GM03348 (cell line): ENCODE data around the gene IMMP2L.
"Not testable (repeated sequence)": the region's sequence is repeated elsewhere in the genome, so short reads cannot be mapped to it uniquely, and the experiment has no call there.

Experiments
- DNase-seq: peaks from one replicate; pipeline ENCODE4 v3.0.0; 2012; ENCODE audit warnings: low spot score

Gene IMMP2L

DNA sequence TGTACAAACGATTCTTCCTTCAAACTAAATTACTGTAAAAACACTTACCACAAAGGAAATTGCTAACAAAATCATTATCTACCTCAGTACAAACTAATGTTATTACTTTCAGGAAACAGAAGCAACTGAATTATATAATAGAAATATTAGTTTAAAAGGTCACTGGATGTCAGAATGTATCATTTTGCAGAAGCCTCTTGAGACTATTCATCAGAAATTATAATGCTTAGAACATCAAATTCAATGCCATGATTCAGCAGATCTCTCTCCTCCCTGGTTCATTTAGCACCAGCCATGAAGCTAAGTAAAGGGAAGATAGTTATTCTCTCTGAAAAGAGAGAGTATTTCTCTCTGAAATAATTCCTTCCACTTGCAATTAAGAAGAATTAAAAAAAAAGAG, 223.3 kb downstream of the IMMP2L start:
- DNase-seq, result no peak

DNA sequence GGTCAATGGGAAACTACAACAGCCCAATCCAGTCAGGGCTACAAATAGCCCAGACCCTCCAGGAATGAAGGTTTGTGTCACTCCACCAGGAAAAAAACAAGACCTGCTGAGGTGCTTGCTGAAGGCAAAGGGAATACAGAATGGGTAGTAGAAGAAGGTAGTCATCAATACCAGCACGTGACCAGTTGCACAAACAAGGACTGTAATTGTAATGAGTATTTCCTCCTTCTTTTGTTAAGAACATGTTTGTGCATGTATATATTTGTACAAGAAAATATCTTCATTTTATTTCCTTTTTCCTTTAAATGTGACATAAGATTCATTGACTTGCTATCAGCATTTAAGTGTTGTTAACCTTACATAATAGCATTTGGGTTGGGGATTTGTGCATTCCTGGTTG, 229.3 kb downstream of the IMMP2L start:
- no peak for DNase-seq

DNA sequence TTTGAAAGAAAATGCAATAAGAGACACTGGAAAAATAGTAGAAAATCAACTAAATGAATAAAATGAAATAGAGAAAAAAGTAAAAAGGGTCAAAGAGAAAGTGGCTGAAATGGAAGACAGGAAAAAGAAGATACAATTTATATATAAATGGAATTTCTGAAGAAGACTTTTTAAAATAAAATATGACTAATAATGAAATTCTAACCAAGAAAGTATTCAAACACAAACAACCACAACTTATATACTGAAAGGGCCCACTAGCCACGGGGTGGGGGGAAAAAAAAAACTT, 232.1 kb downstream of the IMMP2L start:
- no peak for DNase-seq

DNA sequence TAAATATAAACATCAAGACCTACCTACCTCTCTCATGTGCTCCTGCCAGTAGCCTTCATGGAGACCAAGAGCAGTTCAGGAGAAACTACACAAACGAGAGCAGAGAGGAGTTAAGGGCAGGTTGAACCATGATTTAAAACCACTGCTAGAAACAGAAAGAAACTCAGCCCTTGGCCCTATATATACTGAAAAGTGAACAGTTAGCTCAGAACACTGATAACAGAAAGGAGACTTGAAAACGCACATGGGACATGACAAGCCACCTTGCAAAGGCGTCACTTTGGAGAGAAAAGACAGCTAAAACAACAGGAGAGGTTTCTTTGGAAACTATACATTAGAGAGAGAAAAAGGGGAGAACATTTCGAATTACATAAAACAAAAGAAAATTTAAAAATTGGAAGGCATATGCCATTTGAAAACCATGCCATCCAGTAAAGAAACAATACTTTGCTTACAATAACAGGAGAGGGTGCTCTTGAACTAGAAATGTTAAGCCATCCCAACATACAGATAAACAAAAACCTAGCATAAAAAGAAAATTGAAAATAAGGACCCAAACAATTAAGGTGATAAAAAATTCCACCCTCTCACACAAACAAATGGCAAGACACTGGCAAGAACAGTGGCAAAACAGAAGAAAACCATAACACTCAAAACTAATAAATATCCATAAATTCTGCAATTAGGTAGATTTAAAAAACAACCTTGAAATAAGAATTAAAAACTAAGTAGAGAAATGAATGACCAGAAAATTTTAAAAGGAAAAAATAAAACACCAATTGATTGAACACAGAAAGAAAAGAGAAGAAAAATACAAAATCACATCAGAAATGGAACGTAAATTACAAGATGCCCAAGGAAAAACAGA, 232.7 kb downstream of the IMMP2L start:
- peak; percentile 8 for DNase-seq

DNA sequence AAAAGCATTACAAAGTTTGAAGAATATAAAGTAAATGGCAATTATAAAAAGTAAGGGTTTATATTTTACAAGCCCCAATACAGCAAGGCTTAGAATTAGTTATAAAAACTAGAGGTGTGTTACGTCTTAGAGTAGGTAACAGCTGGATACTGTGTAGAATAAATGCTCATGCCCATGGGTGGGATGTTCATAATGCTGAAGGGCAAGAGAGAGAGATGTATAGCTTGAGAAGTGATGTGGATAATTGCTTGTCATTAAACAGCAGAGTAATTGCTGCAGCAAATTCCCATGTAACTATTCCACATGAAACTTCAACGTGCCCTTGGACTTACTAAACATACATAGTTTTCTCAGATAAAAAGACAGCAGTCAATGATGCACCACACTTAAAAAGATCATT, 233.8 kb downstream of the IMMP2L start:
- DNase-seq, result no peak

DNA sequence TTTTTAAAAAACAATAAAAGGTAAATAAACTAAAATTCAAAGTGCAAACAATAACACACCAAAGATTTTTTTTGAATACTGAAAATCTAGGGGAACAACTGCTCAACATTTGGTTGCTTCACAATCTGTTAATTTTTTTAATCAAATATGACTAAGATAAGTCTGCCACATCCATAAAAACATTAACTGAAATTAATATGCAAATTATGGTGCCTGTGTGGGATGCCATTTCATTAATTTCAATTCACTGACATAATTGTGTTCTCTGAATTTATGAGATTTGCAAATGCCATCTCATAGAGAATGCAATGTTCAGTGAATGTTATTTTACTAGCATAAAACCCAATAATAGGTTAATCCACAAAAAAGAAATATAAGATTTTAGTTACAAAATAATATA, 237.5 kb downstream of the IMMP2L start:
- no peak for DNase-seq

DNA sequence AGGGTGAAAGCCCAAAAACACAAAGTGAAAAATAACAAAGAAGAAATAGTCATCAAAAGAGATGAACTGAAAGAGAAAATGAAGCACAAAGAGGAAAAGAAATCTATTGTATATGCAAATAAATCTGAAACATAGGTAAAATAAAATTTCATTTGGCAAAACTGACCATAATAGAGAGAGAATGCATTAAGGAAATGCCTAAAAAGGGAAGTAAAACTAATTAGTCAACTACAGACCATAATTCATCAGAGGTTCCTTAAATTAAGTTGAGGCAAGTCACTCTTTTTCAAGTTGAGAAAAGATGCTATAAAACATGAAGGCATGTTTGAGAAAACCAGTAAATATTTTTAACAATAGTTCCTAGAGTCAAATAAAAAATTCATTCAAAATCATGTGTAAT, 238.1 kb downstream of the IMMP2L start:
- no peak for DNase-seq

DNA sequence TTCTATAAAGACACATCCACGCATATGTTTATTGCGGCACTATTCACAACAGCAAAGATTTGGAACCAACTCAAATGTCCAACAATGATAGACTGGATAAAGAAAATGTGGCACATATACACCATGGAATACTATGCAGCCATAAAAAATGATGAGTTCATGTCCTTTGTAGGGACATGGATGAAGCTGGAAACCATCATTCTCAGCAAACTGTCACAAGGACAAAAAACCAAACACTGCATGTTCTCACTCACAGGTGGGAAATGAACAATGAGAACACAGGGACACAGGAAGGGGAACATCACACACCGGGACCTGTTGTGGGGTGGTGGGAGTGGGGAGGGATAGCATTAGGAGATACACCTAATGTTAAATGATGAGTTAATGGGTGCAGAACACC, 238.6 kb downstream of the IMMP2L start:
- not testable (repeated sequence) for DNase-seq

DNA sequence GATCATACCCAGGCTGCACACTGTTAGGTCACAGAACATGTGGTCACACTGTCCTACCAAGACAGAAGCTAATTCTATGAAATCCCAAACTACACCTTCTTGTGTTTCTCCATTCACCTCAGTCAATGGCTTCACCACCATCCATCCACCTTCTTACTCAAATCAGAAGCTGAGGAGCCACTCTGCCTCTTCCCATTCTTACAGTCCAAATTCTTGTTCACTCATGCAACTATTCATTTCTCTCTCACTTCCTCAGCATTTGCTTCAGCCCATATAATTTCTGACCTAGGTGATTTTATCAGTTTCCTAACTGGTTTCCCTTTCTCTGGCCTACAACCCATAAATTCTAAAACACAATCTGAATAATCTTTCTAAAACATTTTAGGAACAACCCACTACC, 242.2 kb downstream of the IMMP2L start:
- DNase-seq, result no peak

DNA sequence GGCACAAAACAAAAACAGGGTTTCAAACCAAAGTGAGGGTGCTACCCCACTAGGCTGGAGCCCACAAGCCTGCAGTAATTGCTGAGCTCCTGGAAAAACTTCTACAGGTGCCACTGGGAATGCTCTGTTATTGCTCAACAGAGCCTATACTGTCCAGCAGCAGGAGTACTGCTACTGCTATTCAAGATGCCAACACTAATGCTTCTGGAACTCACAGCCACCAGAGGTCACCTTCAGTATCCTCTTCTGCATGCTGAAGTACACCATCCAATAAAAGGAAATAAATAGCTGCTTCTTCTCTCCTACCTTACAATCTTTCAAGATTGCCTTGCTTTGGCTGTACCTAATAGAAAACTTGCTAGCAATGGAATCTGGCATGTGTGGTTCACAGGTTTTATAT, 249.3 kb downstream of the IMMP2L start:
- DNase-seq, result peak; percentile 3

DNA sequence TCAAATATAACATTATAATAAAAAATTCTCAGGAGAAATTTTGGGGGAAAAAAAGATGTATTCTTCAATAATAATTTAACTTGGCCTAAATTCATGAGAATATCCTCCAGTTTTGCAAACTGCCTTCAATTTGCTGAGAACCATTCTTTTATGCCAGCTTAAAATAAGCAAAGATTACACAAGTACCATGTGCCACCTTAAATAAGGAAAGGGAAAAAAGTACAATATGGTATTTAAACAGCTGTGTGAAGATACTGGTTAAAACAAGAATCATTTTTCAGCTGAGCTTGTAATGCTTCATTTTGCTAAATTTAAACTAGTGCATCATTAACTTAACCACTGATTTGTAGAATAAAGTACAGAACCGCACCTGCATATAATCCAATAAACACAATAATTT, 253.6 kb downstream of the IMMP2L start:
- DNase-seq, result no peak

DNA sequence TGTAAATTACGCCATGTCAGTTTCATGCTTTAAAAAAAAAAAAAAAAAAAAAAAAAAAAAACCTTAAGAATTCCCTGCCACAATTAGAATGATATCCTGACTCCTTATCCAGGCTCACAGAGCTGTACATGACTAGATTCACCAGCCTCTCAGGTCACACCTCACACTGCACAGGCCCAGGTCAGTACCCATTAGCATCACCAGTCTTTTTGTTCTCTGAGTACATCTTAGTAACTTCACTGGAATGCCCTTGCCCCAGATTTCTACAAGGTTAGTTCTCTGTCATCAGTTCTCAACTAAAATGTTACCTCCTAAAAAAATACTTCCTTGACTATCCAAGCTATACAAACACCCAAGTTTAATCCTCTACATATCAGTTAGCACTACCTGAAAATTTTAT, 260.4 kb downstream of the IMMP2L start:
- DNase-seq, result no peak

DNA sequence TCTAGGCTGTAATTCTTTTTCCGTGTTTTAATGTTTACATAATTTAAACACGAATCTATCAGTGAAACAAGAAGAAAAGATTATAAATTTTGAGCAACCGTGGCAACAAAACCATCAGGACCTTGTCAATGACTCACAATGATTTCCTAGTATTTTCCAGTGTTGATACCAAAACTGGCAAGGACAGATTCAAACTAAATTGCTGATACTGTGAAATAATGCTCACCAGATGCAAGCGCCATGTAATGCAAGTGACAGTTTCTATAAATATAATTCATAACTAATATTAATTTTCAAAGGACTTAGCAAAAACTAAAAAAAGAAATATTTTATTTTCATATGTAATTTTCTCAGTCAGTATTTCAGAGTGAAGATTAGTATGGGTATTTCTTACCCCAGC, 267.8 kb downstream of the IMMP2L start:
- no peak for DNase-seq

DNA sequence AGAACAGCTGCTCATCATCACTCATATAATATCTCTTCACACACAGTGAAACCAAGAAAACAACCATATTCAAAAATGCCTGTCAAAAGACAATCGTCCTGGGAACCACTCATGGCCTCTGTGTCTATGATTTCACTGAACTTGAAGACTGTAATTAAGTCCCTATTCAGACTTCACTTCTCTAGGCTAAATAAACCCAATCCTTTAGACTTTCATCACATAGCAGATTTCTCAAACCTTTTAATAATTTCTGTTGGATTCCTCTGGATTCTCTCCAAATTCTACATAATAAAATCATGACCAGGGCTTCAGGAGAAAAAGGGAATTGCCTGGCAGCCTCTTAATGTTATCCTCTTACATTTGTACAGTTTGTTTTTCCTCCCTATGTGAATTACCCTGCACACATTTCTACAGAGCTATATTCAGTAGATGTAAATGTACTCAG, 270.2 kb downstream of the IMMP2L start:
- DNase-seq, result peak; percentile 27

DNA sequence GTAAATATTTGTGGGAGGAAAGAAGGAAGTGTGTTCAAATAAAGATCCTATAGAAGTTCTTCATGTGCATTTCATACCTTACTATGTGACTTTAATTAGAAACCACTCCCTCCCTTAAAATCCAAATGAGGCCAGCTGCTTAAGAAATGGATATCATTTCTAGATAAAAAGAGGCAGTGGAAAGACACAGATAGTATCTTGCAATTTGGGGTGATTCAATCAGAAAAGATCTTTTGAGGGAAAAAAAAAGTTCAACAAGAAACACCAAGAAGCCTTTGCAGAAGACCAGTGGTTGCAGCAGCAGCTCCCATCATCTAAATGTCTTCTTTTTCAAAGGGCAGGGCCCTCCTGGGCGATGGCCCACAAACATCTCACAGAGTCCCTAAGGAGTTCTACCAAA, 271.3 kb downstream of the IMMP2L start:
- no peak for DNase-seq

DNA sequence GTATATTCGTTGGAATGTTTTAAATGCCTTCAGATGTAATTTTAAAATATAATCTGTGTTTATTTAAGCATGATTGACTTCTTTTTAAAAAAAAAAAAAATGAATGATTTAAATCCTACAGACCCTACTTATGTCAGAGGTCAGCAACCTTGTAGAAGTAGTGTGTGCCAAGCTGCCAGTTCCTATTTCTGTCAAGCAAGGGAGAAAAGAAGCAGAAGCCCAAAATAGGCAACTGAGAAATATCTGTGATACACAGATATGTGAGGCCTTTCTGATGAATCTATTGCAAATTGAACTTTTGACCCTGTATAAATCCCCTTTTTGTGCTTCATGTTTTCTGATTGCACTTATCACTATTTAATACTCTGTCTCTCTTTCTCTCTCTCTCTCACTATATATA, 271.9 kb downstream of the IMMP2L start:
- DNase-seq, result no peak

DNA sequence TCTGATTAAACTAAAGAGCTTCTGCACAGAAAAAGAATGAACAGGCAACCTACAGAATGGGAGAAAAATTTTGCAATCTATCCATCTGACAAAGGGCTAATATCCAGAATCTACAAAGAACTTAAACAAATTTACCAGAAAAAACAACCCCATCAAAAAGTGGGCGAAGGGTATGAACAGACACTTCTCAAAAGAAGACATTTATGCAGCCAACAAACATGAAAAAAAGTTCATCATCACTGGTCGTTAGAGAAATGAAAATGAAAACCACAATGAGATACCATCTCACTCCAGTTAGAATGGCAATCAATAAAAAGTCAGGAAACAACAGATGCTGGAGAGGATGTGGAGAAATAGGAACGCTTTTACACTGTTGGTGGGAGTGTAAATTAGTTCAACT, 273.9 kb downstream of the IMMP2L start:
- DNase-seq, result not testable (repeated sequence)

DNA sequence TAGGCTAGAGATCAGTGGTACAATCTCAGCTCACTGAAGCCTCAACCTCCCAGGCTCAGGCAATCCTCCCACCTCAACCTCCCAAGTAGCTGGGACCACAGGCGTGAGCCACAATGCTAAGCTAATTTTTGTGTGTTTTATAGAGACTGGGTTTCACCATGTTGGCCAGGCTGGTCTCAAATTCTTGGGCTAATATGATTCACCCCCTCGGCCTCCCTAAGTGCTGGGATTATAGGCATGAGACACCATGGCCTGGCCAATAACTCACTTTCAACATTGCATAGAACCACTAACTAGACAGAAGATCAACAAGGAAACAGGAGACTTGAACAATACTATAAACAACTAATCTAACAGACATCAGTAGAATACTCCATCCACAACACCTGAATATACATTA, 279.7 kb downstream of the IMMP2L start:
- no peak for DNase-seq

DNA sequence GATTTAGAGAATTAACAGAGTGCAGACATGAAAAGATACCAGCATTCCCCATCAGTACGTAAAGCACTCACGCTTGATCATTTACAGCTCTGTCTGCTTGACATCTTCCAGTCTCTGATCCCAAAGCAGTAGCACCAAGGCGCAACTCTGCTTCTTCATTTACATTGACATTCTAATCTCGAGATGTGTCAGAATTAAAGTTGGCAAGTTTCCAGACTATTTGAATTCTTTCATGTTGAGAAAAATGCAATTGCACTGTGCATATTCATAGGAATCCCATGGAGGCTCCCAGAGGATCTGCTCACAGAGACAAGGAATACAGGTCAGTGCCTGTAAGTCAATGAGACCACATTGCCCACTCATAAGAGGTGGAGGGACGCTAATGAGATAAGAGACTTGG, 287.4 kb downstream of the IMMP2L start:
- DNase-seq, result no peak

DNA sequence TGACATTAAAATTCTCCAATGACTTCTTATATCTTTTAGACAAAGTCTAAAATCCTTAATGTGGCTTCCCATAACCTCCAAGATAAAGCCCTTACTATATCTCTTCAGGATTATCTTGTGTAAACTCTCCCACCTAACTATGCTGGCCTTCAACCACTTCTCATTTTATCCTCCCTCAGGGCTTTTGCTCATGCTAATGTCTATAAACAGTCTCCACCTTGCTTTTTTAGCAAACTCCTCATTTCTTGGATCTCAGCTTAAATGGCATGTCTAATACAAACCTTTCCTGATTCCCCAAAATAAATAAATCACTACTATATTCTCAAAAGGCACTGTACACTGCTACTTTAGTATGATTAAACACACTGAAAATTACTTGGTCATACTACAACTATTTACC, 290.2 kb downstream of the IMMP2L start:
- DNase-seq, result no peak

DNA sequence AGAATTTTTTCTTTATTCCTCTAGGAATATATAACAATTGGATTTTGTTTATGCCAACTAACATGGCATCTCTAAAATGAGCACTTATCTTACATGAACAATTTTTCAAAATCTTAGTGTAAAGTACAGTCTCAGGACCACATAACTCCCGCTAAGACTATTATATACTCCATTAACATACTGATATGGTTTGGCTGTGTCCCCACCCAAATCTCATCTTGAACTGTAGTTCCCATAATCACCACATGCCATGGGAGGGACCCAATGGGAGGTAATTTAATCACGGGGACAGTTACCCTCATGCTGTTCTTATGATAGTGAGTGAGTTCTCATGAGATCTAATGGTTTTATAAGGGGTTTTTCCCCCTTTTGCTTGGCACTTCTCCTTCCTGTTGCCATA, 291.5 kb downstream of the IMMP2L start:
- DNase-seq, result not testable (repeated sequence)

DNA sequence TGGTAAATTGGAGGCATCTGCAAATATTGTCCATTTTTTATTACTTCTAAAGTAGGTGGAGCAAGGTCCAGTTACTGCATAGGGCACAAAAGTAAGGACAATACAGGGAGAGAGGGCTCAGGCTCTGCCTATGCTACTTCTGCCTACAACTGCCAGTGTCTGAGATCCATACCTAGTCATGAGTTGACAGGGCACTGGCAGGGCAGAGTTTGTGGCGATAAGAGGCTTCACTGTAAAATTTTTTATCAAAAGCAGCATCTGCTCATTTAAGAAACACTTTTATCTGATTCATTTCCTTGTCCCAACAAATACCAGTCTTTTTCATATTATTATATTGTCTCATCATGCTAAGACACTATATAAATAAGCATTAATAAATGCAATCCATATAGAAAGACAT, 293.4 kb downstream of the IMMP2L start:
- DNase-seq, result no peak

DNA sequence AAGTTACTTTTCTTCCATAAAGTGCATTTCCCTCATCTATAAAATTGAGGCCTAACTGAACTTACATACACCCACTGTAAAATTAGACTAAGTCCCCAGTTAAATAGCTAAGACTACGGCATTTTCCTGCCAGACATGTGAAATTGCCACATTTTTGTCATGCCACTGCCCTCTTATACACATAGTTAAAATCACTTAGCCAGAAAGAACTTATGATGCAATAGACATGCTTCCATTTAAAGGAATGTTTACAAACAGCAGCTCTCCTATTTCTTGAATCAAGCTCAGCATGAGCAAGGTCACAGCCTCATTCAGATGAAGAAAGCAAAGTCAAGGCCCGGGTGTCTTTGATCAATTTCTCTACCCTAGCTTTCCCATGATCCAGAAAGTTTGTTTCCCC, 295.7 kb downstream of the IMMP2L start:
- DNase-seq, result peak; percentile 50

DNA sequence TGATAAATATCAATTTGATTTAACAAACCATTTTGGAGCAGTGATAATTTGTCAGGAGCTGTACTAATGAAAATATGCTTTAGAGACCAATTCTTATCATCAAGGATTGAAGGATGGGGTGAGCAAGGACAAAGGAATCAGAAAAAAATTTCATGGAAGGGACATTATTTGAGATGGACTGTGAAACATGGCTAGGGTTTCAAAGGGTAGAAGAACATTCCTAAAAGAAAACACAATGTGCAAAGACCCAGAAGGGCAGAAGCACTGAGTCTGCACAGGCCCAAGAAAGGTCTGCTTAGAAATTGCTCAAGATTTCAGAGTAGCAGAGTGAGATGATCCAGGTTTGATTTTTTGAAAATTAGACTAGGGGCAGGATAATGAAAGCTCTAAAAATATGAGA, 296.9 kb downstream of the IMMP2L start:
- no peak for DNase-seq

DNA sequence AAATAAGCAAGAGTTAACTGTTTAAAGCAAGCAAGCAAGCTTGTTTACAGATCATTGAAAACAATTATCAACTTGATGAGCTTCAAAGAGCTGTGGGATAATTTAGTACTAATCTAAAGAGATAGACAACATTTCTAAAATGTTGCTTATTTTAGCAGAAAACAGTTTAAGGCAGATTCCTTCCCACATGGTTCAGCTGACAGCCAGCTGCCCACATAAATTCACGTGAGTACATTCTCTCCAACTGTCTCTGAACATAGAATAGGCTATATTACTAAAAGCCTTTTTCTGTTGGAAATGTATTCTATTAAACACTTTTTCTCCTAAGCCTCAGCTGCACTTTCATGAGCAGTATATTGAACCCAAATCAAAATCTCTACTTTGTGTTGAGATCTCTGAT, 297.3 kb downstream of the IMMP2L start:
- DNase-seq, result no peak
